ENCODE results near the gene TMEM190. TPM values are rescaled to one million over a fixed set of nuclear protein-coding genes. Genes with fewer than 3 reads are reported as not detected.
"Not testable (repeated sequence)": the region's sequence is repeated elsewhere in the genome, so short reads cannot be mapped to it uniquely, and the experiment has no call there.

The TMEM190 gene
- total RNA-seq, 1 donor from 2014 or later: 16.2 TPM

DNA sequence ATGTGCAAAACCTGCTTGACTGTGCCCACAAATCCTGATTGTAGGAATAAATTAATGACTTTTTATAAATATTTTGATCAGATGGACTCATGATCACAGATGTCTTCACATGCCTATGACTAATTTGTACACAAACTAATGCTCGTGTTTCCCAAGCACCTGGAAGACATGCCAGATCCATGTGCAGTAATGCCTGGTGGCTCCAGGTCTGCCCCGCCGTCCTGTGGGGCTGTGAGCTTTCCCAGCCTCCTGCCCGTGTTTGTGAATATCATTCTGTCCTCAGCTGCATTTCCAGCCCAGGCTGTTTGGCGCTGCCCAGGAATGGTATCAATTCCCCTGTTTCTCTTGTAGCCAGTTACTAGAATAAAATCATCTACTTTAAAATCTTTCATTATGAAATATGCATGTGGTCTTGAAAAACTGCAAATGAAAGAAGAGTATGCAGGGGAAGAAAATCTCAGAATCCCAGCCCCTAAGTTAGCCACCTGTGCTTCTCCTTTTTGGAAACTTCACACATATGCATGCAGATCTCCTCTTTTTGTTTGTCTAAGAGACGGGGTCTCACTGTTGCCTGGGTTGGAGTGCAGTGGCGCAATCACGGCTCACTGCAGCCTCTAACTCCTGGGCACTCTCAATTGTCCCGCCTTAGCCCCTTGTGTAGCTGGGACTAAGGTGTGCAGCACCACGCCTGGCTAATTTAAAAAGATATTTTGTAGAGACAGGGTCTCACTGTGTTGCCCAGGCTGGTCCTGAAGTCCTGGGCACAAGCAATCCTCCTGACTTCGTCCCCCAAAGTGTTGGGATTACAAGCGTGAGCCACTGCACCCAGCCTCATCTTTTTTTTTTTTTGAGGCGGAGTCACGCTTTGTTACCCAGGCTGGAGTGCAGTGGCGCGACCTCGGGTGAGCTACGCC is 15.3 kb downstream of the TMEM190 start:
- intact Hi-C loops (cut with DNase I): no loop called here
- H3K9me3 ChIP-seq: no peaks in the 10 kb centered on the region
- no peak for DNase-seq
- no peak overlapping the region for H3K4me3 ChIP-seq
- peaks cover 55% of the 10 kb centered on the region for H3K36me3 ChIP-seq
- no peak overlapping the region for H3K27ac ChIP-seq
- no peak for ATAC-seq
- H3K27me3 ChIP-seq (ENCODE audit: low read depth): no peaks in the 10 kb centered on the region
- peaks cover 28% of the 10 kb centered on the region for H3K4me1 ChIP-seq
- TF ChIP-seq, protein P1, sequence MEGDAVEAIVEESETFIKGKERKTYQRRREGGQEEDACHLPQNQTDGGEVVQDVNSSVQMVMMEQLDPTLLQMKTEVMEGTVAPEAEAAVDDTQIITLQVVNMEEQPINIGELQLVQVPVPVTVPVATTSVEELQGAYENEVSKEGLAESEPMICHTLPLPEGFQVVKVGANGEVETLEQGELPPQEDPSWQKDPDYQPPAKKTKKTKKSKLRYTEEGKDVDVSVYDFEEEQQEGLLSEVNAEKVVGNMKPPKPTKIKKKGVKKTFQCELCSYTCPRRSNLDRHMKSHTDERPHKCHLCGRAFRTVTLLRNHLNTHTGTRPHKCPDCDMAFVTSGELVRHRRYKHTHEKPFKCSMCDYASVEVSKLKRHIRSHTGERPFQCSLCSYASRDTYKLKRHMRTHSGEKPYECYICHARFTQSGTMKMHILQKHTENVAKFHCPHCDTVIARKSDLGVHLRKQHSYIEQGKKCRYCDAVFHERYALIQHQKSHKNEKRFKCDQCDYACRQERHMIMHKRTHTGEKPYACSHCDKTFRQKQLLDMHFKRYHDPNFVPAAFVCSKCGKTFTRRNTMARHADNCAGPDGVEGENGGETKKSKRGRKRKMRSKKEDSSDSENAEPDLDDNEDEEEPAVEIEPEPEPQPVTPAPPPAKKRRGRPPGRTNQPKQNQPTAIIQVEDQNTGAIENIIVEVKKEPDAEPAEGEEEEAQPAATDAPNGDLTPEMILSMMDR (IDR thresholded peaks at IDR 0.05): no peak

DNA sequence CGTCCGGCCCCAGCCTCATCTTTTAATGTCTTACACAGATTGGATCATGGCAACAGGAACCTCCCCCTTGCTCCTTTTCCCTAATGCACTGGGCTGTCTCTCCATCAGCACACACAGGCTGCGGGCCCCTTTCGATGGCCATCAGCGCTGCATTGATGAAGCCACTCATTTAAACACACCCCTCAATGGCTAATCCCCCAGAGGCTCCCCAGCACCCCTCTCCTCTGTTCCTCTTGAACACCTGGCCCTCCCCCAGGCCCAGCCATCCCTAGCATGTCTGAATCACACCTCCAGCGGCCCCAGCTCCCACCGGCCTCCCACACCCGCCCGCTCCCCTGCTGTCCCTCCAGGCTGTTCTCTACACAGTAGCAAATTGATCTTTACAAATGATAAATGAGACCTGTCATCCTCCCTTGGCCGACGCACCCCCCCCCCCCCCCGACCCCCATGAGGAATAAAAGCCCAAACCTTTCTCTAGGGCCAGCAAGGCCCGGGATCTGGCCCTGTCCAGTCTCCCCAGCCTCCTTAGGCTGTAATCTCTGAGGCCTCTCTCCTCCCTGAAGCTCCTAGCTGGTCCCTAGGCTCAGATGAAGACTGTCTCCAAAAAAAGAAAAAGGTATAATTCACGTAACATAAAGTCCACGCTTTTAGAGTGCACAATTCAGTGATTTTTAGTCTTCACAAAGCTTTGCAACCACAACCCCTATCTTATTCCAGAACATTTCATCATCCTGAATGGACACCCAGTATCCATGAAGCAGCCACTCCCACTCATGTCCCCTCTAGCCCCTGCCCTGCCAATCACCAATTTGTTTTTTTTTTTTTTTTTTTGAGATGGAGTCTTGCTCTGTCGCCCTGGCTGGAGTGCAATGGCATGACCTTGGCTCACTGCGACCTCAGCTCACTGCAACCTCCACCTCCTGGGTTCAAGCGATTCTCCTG is 16.5 kb downstream of the TMEM190 start:
- ATAC-seq: no peak
- no peaks in the 10 kb centered on the region for H3K27me3 ChIP-seq (ENCODE audit: low read depth)

DNA sequence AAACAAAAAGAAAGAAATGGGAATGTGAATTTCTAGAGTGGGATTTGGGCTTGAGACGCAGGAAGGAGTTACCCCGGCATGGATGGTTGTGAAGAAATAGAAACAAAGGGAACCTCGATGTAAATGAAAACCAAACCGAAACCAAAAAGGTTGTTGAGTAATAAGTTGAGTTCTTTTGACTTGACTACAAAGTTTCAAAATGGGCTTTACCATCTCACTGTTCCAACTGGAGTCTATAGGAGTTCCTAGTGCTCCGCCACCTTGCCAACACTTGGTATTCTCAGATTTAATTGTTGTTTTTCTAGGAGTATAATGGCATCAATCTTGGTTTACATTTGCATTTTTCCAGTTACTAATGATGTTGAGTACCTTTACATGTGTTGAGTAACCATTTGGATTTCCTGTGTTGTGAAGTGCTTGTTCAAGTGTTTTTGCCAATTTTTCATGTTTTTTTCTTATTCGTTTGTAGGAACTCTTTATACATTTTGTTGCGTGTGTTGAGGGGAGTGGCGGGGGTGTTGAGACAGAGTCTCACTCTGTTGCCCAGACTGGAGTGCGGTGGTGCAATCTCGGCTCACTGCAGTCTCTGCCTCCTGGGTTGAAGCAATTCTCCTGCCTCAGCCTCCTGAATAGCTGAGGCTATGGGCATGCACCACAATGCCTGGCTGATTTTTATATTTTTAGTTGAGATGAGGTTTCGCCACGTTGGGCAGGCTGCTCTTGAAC is 21.7 kb downstream of the TMEM190 start:
- Histone ChIP-seq H3K9me3 (no peaks in the 10 kb centered on the region), H3K36me3 (peaks cover 31% of the 10 kb centered on the region), H3K27me3 (ENCODE audit: low read depth) (no peaks in the 10 kb centered on the region), H3K4me3 (peak overlapping the region; percentile 7), H3K27ac (no peak overlapping the region), H3K4me1 (no peaks in the 10 kb centered on the region)
- TF ChIP-seq, protein P1 (IDR thresholded peaks at IDR 0.05): no peak
- DNase-seq: peak; percentile 74
- intact Hi-C loops (cut with DNase I): no loop called here
- peak; percentile 54 to 59 for ATAC-seq

More for the DNA sequence above, 16.5 kb downstream of the TMEM190 start:
- peaks cover 17% of the 10 kb centered on the region for H3K4me1 ChIP-seq
- H3K4me3 ChIP-seq: no peak overlapping the region
- TF ChIP-seq, protein P1 (IDR thresholded peaks at IDR 0.05): no peak
- H3K36me3 ChIP-seq: peaks cover 44% of the 10 kb centered on the region
- H3K27ac ChIP-seq: no peak overlapping the region
- intact Hi-C loops (cut with DNase I): no loop called here
- no peaks in the 10 kb centered on the region for H3K9me3 ChIP-seq
- no peak for DNase-seq

DNA sequence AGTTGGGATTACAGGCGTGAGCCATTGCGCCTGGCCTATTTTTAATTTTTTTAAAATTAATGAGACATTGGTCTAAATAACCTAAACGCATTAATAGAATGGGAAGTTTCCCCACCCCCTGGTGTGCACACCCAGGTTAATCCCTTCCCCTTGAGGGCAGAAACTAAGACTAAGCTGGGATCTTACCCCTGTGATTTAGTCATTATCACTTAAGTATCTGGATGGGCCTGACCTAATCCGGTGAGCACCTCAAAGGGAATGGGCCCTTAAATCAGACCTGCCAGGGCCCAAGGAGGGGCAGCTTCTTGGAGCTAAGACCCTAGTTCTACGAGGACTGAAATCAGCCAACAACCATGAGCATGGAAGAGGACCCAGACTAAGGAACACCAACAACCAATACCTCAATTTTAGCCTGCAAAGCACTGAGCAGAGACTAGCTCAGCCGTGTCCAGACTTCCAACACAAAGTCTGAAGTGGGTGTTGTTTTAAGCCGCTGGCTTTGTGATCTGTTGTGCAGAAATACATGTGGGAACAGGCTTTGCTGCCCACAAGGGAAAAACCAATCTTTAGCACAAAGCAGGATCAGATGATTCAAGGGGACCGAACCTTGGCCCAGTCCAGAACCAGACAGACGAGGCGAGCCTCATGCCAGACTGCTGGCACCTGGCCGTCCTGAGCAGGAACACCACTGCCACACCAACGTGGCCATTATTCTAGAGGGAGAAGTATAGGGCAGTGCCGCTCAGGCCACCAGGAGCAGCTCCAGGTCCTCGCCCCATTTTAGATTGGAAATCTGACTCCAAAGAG is 23.9 kb downstream of the TMEM190 start:
- ATAC-seq (no peak), DNase-seq (no peak)
- peaks cover 48% of the 10 kb centered on the region for H3K36me3 ChIP-seq
- no peaks in the 10 kb centered on the region for H3K27me3 ChIP-seq (ENCODE audit: low read depth)
- H3K4me3 ChIP-seq: no peak overlapping the region
- no peaks in the 10 kb centered on the region for H3K9me3 ChIP-seq
- TF ChIP-seq, protein P1 (IDR thresholded peaks at IDR 0.05): no peak
- intact Hi-C loops (cut with DNase I): no loop called here
- H3K4me1 ChIP-seq: no peaks in the 10 kb centered on the region
- H3K27ac ChIP-seq: no peak overlapping the region

DNA sequence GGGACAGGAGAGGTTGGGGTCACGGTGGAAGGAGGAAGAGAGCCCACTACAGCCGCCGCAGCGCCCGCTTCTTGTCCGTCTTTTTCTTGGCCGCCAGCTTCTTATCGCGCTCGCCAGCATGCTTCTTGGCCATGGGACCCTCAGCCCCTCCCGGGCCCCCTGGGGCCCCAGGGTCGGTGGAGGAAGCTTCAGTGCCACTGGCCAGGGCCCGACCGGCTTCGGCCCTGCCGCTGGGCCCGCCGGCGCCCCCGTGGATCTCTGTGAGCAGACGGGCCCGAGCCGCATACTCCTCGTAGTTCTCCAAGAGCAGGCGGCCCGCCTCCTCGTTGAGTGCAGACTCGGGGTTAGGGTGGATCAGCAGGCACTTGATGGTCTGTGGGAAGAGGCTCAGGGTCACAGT is 24.8 kb downstream of the TMEM190 start:
- not testable (repeated sequence) for ATAC-seq, DNase-seq
- peaks cover 57% of the 10 kb centered on the region for H3K36me3 ChIP-seq

More for the DNA sequence above, 24.8 kb downstream of the TMEM190 start:
- H3K27ac ChIP-seq; H3K27me3 ChIP-seq (ENCODE audit: low read depth); H3K4me3 ChIP-seq; intact Hi-C loops (cut with DNase I); H3K4me1 ChIP-seq; H3K9me3 ChIP-seq: not testable (repeated sequence)

Data from lower lobe of right lung (tissue), 2 donors.